Activated CD8-positive, alpha-beta T cell treated with anti-CD3 and anti-CD28 coated beads, Interleukin-2, amount 10 ng/mL, durations not matched to agents 7 days and 5 days (primary cell): ENCODE results near the gene GRIN2A. TPM values are rescaled to one million over a fixed set of nuclear protein-coding genes. Genes with fewer than 3 reads are reported as not detected.

Source experiments
- ATAC-seq: fragments of 150-1000 bp; cut with Tn5 transposase; one replicate; pipeline ENCODE4 v1.10.0; 2021; ENCODE audit warnings: moderate library complexity
- CTCF ChIA-PET: fragments of 350-600 bp; sonication (Branson Sonifier 250); formaldehyde crosslinking; loops from one replicate; lab custom pipeline; 2021; ENCODE audit warnings: antibody characterized with exemption; lab: Charles Lee
- POLR2A ChIA-PET: fragments of 350-600 bp; sonication (Branson Sonifier 250); formaldehyde crosslinking; loops from one replicate; lab custom pipeline; 2021; ENCODE audit warnings: antibody characterized with exemption; lab: Charles Lee
- DNase-seq: peaks from one replicate; pipeline ENCODE4 v3.0.0-alpha.2; 2020
- H3K27ac Mint-ChIP-seq: one replicate; pipeline ENCODE4 v1.8.0; 2021; ENCODE audit warnings: mild to moderate bottlenecking, mixed read lengths
- H3K27me3 Mint-ChIP-seq: one replicate; pipeline ENCODE4 v1.8.0; 2021; ENCODE audit warnings: low read depth, mixed read lengths
- H3K36me3 Mint-ChIP-seq: one replicate; pipeline ENCODE4 v1.8.0; 2021; ENCODE audit warnings: low read depth, mixed read lengths
- H3K4me1 Mint-ChIP-seq: one replicate; pipeline ENCODE4 v1.8.0; 2021; ENCODE audit warnings: low read depth, mixed read lengths
- H3K4me3 Mint-ChIP-seq: one replicate; pipeline ENCODE4 v1.8.0; 2021; ENCODE audit warnings: mild to moderate bottlenecking, mixed read lengths
- H3K9me3 Mint-ChIP-seq: one replicate; pipeline ENCODE4 v1.8.0; 2022; ENCODE audit warnings: mixed read lengths; ENCODE audit not compliant: insufficient read depth
- total RNA-seq, 2 experiments: library from RNA; stranded (reverse); gene quantifications; one replicate each; pipeline ENCODE4 v1.2.3, GENCODE V29; 2021

The GRIN2A gene
- total RNA-seq, 2 experiments from 2014 or later, result not detected

DNA sequence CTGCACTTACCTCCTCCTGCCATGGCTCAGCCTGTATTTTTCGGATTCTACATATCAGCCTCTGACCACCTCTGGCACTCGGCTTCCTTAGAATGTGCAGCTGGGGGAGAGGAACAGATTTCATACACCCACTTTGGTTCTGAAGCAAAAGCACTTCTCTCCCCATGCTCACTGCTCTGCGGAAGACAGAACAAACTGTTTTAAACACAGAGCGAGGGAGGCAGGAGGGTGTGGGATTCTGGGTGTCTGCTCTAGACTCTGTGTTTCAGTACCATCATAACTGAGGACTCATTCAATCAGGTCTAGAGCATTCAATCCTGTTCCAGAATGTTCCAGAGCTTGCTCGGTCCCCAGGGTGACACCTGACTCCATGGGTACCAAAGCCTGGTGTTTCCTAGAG lies 239.1 kb downstream of the GRIN2A start:
- Mint-ChIP-seq H3K9me3 (no peaks in the 10 kb centered on the region), H3K4me3 (no peak overlapping the region), H3K27ac (no peak overlapping the region), H3K4me1 (no peaks in the 10 kb centered on the region), H3K36me3 (no peaks in the 10 kb centered on the region), H3K27me3 (no peaks in the 10 kb centered on the region)
- ChIA-PET CTCF (no interaction called here), POLR2A (no interaction called here)
- DNase-seq (no peak), ATAC-seq (no peak)

DNA sequence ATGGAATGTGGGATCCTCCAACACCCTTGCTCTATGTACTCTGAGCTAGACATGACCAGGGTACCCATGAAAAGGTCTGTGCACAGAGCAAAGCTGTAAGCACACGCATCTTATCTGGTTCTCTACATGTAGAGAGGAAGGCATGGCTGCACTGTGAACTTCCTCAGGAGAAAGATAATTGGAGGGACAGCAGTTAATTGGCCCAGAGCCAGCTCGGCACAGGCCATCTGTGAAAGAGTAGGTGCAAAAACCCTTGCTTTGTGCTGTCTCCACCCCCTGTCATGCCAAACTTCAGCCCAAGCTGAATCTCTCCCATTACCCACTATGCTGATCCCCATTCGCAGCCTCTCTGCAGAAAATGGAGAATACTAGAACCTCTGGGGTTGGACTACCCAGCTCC lies 241.0 kb downstream of the GRIN2A start:
- H3K27me3 Mint-ChIP-seq, result no peaks in the 10 kb centered on the region
- ChIA-PET CTCF (no interaction called here), POLR2A (no interaction called here)
- no peak overlapping the region for H3K27ac Mint-ChIP-seq
- no peak for ATAC-seq
- no peaks in the 10 kb centered on the region for H3K36me3 Mint-ChIP-seq
- H3K9me3 Mint-ChIP-seq, result no peaks in the 10 kb centered on the region
- no peak for DNase-seq
- H3K4me1 Mint-ChIP-seq, result no peaks in the 10 kb centered on the region
- no peak overlapping the region for H3K4me3 Mint-ChIP-seq

DNA sequence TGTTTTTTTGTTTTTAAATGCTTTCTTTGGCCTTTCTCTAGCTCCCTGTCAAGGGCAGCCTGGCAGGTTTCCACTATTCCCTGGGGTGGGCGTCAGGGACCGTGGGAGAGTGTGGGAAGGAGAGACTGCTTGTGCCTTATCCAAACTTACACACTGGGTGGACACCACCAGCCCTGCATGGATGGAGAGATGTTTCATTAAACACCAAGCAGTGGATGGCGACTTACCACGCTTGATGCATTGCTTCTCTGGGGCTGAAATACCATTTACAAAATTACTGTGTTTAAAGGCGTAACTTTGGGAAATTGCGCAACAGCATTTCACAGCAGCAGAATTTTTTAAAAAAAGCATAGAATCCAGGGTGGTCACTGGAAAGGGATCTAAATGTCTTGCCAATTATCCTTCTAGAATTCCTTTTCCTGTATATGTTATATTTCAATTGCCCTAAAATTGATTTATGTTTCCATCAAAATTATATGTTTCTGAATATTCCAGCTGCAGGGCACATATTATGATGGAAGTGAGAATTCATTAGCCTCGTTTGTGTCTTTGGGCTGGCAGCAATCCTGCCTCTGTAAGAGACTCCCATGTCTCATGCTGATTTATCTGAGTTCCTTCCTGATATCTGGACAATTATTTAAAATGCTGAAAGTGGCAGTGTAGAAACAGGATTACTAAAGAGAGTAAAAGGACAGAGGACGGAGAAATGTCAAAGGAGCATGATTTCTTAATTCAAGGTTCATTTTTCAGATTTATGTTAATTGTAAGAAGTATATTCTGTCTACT lies 247.3 kb downstream of the GRIN2A start:
- ATAC-seq, result no peak
- Mint-ChIP-seq H3K27me3 (no peaks in the 10 kb centered on the region), H3K36me3 (no peaks in the 10 kb centered on the region), H3K9me3 (no peaks in the 10 kb centered on the region), H3K4me1 (no peaks in the 10 kb centered on the region), H3K4me3 (no peak overlapping the region), H3K27ac (no peak overlapping the region)
- DNase-seq, result no peak
- ChIA-PET CTCF (no interaction called here), POLR2A (no interaction called here)

DNA sequence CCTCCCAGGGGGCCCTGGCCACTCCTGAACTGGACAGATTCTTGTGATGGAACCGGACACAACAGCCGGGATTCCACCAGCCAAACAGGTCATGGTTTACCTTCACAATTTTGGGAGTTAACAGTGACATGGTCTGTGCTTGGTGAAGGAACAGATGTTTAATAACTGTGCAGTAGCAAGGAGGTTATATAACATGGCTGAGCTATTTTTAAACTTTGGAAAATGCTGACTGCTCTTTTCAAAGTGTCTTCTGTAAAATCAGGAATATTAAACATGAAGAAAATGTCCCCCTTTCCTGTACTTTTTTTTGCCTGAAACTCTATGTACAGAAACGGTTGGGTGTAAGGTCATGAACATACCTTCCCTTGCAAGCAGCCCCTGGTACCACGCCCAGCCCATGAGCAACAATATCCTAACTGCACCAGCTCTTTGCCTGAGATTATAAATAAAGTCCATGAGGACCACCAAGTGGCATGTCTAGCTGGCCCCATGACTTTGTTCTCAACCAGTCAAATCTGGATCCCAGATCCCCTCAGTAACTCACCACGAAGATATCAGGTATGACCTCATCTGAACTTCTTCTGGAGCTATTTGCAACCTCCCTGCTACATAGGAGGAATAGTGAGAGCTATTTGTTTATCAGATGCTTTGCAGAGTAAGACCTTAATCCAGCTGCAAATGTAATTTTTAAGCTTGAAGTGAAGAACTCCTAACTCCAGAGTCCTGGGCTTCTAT lies 249.1 kb downstream of the GRIN2A start:
- Mint-ChIP-seq H3K27ac (no peak overlapping the region), H3K4me1 (no peaks in the 10 kb centered on the region), H3K9me3 (no peaks in the 10 kb centered on the region), H3K4me3 (no peak overlapping the region), H3K36me3 (no peaks in the 10 kb centered on the region), H3K27me3 (no peaks in the 10 kb centered on the region)
- ChIA-PET POLR2A (no interaction called here), CTCF (no interaction called here)
- no peak for DNase-seq
- ATAC-seq, result no peak

DNA sequence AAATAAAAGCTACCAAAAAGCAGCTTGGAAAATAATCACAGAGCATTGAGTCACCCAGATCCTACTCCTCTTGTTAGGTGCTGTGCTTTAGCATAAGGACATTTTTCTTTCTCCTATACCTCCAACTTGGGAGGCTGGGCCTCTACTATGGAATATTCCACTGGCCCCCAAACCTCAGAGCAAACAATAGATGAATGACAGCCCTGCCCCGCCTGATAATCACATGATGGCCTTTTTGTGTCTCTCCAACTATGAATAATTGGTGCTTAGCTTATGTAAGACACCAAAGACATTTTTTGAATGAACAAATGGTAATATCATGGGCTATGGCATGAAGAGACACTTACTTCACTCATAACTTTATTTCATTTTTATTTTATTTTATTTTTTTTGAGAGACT lies 250.2 kb downstream of the GRIN2A start:
- Mint-ChIP-seq H3K27me3 (no peaks in the 10 kb centered on the region), H3K27ac (no peak overlapping the region), H3K36me3 (no peaks in the 10 kb centered on the region), H3K4me3 (no peak overlapping the region), H3K4me1 (no peaks in the 10 kb centered on the region), H3K9me3 (no peaks in the 10 kb centered on the region)
- ChIA-PET CTCF (no interaction called here), POLR2A (no interaction called here)
- ATAC-seq, result no peak
- no peak for DNase-seq

DNA sequence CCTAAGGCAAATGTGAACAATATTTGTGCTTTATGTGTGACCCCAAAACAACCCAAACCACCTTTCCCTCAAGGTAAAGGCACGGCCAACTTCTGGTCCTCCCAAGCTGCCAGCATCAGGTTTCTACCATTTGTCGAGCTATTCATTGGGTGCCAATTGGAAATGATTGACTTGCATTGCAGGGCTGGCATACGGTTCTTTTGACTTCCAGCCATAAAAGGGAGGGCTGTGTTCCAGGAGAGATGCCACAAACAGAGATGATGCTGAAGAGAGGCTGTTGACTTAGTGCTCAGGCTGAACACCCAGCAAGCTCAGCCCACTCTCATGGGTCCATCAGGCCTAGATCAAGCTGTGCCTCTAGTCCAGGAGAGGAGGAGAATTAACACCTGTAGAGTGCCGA lies 252.4 kb downstream of the GRIN2A start:
- Mint-ChIP-seq H3K4me1 (no peaks in the 10 kb centered on the region), H3K4me3 (no peak overlapping the region), H3K36me3 (no peaks in the 10 kb centered on the region), H3K27me3 (no peaks in the 10 kb centered on the region), H3K27ac (no peak overlapping the region), H3K9me3 (no peaks in the 10 kb centered on the region)
- DNase-seq (no peak), ATAC-seq (no peak)
- CTCF ChIA-PET, result no interaction called here
- POLR2A ChIA-PET, result no interaction called here

DNA sequence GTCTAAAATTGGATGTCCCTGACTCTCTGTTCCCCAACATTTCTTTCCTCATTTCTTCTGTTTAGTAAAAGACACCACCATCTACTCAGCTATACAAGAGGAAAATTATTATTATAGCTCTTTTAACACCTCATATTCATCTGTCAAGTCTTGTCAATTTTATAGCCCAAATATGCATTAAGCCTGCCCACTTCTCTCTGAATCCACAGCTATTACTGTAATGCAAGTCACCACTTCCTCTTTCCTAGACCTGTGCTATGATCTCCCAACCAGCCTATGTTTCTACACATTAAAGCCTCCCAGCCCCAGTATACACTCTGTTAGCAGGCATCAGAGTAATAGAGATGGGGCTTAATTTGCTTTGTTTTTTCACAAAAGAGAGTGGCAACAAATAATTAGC lies 252.9 kb downstream of the GRIN2A start:
- DNase-seq (no peak), ATAC-seq (no peak)
- Mint-ChIP-seq H3K4me3 (no peak overlapping the region), H3K27ac (no peak overlapping the region), H3K27me3 (no peaks in the 10 kb centered on the region), H3K9me3 (no peaks in the 10 kb centered on the region), H3K4me1 (no peaks in the 10 kb centered on the region), H3K36me3 (no peaks in the 10 kb centered on the region)
- ChIA-PET POLR2A (no interaction called here), CTCF (no interaction called here)

DNA sequence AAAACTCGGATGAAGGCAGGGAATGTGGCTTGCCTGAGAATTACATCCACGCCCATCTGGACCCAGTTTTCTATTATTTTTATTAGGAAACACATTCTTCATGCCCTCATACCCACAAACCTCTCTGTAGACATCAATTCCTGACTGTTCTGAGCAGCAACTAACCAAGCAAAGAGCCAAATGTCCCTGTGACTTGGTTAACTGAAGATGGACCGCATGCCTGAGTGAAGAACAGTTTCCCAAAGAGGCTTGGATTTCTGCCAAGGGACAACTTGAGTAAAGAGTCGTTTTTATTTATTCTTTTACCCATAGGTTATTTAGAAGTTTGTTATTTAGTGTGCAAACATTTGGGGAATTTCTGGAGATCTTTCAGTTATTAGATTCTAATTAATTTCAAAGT lies 259.8 kb downstream of the GRIN2A start:
- POLR2A ChIA-PET, result no interaction called here
- Mint-ChIP-seq H3K9me3 (no peaks in the 10 kb centered on the region), H3K4me3 (no peak overlapping the region), H3K36me3 (no peaks in the 10 kb centered on the region), H3K27me3 (no peaks in the 10 kb centered on the region), H3K4me1 (no peaks in the 10 kb centered on the region), H3K27ac (no peak overlapping the region)
- CTCF ChIA-PET, result no interaction called here
- DNase-seq, result no peak
- ATAC-seq, result no peak

DNA sequence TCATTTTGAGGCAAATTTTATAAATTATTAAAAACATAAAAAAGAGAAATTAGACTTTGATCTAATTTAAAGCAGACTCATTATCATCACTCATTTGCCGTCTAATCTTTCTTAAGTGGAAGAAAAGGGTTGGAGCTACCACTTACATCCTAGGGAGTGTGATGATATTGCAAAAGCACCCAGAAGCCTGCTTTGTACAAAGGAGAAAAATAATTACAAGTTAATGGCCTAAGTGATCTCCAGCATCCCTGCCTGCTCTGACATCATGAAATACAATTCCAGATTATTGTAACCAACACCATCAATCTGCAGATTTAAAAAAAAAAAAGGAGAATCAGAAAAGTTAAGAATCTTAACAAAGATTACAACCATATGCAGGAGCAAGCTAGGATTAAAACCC lies 260.2 kb downstream of the GRIN2A start:
- no peaks in the 10 kb centered on the region for H3K9me3 Mint-ChIP-seq
- ChIA-PET CTCF (no interaction called here), POLR2A (no interaction called here)
- no peak overlapping the region for H3K4me3 Mint-ChIP-seq
- no peaks in the 10 kb centered on the region for H3K27me3 Mint-ChIP-seq
- no peak for ATAC-seq
- H3K27ac Mint-ChIP-seq, result no peak overlapping the region
- no peaks in the 10 kb centered on the region for H3K4me1 Mint-ChIP-seq
- no peak for DNase-seq
- H3K36me3 Mint-ChIP-seq, result no peaks in the 10 kb centered on the region

DNA sequence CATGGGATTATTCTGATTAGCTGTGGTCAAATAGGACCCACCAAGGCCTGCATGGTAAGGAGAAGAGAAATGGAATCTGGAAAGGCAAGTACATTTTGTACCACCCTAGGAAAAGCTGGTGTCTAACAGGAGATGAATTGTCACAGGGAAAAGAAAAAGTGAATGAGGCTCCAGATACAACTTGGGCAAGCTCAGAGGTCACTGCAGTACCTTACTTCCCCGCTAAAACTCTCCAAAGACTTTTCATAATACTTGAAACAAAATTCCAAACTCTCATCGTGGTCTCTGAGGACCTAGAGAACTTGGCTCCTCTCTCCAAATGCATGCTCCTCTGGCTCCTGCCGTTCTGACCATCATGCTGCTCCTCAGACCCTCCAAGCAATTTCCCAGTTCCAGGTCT lies 262.8 kb downstream of the GRIN2A start:
- no peak for DNase-seq
- no peaks in the 10 kb centered on the region for H3K36me3 Mint-ChIP-seq
- no peak for ATAC-seq
- H3K4me3 Mint-ChIP-seq, result no peak overlapping the region
- no peaks in the 10 kb centered on the region for H3K27me3 Mint-ChIP-seq
- no peaks in the 10 kb centered on the region for H3K9me3 Mint-ChIP-seq
- no peak overlapping the region for H3K27ac Mint-ChIP-seq
- POLR2A ChIA-PET, result no interaction called here
- H3K4me1 Mint-ChIP-seq, result no peaks in the 10 kb centered on the region
- CTCF ChIA-PET, result no interaction called here

DNA sequence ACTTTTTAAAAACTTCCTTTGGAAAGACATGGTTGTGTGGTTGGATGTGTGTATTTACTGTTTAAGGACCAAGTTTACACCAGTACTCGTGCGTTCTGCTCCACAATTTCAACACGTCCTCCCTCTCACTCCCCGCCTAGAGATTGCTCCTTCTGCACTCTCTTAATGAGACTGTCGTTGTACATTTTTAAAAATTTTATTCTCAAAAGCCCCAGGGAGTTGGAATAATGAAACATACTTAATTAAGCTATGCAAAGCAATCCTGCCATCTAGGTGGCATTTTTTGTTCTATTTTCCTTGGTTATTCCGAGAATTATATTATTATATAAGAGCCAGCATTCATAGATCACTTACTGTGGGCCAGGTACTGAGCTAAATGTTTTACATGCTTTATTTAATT lies 264.5 kb downstream of the GRIN2A start:
- no peaks in the 10 kb centered on the region for H3K27me3 Mint-ChIP-seq
- H3K4me1 Mint-ChIP-seq, result no peaks in the 10 kb centered on the region
- H3K9me3 Mint-ChIP-seq, result no peaks in the 10 kb centered on the region
- ATAC-seq, result no peak
- H3K4me3 Mint-ChIP-seq, result no peak overlapping the region
- no peak for DNase-seq
- CTCF ChIA-PET, result no interaction called here
- no peak overlapping the region for H3K27ac Mint-ChIP-seq
- POLR2A ChIA-PET, result no interaction called here
- H3K36me3 Mint-ChIP-seq, result no peaks in the 10 kb centered on the region

DNA sequence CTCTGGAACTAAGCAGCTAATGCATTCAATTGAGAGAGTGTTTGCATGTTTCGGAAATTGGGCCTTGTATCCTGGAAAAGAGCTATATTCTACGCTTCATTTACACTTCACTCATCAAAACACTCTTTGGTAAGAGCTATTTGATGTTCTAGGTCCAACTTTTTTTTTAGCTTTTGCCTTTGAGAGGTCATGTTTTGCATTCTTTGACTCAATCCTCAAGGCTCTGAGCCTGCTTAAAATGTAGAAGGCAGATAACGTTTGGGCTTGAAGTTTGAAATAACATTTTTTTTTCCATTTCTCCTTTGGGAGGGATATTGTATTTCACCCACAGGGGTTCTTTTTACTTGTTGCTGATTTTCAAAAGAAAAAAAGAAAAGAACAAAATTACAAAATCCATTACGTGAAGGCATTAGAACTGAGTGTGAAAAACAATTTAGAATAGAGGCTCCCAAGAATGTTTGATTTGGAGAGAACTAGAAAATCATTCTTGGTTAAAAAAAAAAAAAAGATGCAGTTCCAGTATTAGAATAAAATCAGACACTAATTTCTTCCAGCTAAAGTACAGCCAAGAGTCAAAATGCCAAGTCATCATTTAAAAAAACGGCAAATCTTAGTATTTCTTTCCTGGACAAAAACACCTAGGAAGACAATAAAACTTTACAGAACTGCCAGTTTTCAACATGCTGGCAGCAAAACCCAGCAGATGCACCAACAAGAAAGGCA lies 268.5 kb downstream of the GRIN2A start:
- H3K4me1 Mint-ChIP-seq, result no peaks in the 10 kb centered on the region
- H3K4me3 Mint-ChIP-seq, result no peak overlapping the region
- ChIA-PET CTCF (no interaction called here), POLR2A (no interaction called here)
- DNase-seq, result no peak
- no peaks in the 10 kb centered on the region for H3K9me3 Mint-ChIP-seq
- H3K27me3 Mint-ChIP-seq, result no peaks in the 10 kb centered on the region
- H3K36me3 Mint-ChIP-seq, result no peaks in the 10 kb centered on the region
- no peak overlapping the region for H3K27ac Mint-ChIP-seq
- ATAC-seq, result no peak
